H1 (cell line): ENCODE data around the gene LIN28B. TPM values are rescaled to one million over a fixed set of nuclear protein-coding genes. Genes with fewer than 3 reads are reported as not detected.

Experiments used
- ASH2L ChIP-seq: fragments of 200-600, 300-600 bp; sonication (generic); IDR thresholded peaks from one replicate; pipeline ENCODE4 v1.7.1; 2017; ENCODE audit warnings: low read length
- BACH1 ChIP-seq: IDR thresholded peaks from 2 replicates; pipeline ENCODE4 v1.6.1; 2012; ENCODE audit warnings: low read length, improper control_type of control experiment
- CHD2 ChIP-seq: IDR thresholded peaks from 2 replicates; pipeline ENCODE4 v1.6.1; 2012; ENCODE audit warnings: low read length, improper control_type of control experiment
- JUND ChIP-seq: IDR thresholded peaks from 2 replicates; pipeline ENCODE4 v1.6.1; 2011; ENCODE audit warnings: mild to moderate bottlenecking, improper control_type of control experiment, low read length
- SUZ12 ChIP-seq: fragments of 200-600 bp; sonication (generic); IDR thresholded peaks from 2 replicates; pipeline ENCODE4 v1.6.1; 2012; ENCODE audit warnings: mild to moderate bottlenecking, inconsistent platforms, low read length, moderate library complexity, mixed read lengths
- ZNF274 ChIP-seq: IDR thresholded peaks from 2 replicates; pipeline ENCODE4 v1.7.0; 2012; ENCODE audit warnings: low read length, borderline replicate concordance; ENCODE audit errors: extremely low read depth
- polyA plus RNA-seq, 7 experiments: library from polyadenylated mRNA; depleted of rRNA in 3 of 7; stranded (reverse) in 5 of 7; unstranded in 2 of 7; fragments of >200 nt in 5 of 7; fragments of 200-250 nt in 2 of 7; gene quantifications; 1 replicate in 5 of 7; 2 replicates in 1 of 7; 4 replicates in 1 of 7; pipeline versions ENCODE4 v1.2.1 to v1.2.3, GENCODE V29; 2011 to 2013; ENCODE audit warnings: missing spikeins in 2 of 7, mixed read lengths in 2 of 7
- total RNA-seq: library from RNA; stranded (reverse); fragmentation: NEBNext Ultra II Directional; extraction: Animal tissue kit (Norgen Biotek cat#: 25700); gene quantifications from 2 replicates; pipeline ENCODE4 v1.2.1, GENCODE V29; 2021

Gene LIN28B
- total and polyA plus RNA-seq, 2 of the 8 experiments (the other 6 are each of a cell fraction or from before 2014, with no cell fraction given) = 27.4 to 94.7 TPM

GRCh38 chr6:105058316-105058715, 101.4 kb downstream of the LIN28B start (continued):
- TF ChIP-seq SUZ12 (no peak), ZNF274 (no peak), JUND (no peak), CHD2 (no peak), BACH1 (no peak), ASH2L (no peak)
